Activated CD4-positive, alpha-beta T cell treated with anti-CD3 and anti-CD28 coated beads, Interleukin-2, Interleukin-4, amounts not matched to agents 100 ng/mL and 50 ng/mL, durations not matched to agents 16 hours and 8 hours (primary cell): Measurements from ENCODE around the gene BRF1.

Experiments
- DNase-seq: peaks from one replicate; pipeline ENCODE4 v3.0.0-alpha.2; 2020; ENCODE audit warnings: low spot score

Gene BRF1

GRCh38 chr14:105261781-105262180 is 39.0 kb downstream of the BRF1 start:
- no peak for DNase-seq

- DNase-seq: no peak
Observed at GRCh38 chr14:105260959-105261358, 39.8 kb downstream of the BRF1 start.

DNA sequence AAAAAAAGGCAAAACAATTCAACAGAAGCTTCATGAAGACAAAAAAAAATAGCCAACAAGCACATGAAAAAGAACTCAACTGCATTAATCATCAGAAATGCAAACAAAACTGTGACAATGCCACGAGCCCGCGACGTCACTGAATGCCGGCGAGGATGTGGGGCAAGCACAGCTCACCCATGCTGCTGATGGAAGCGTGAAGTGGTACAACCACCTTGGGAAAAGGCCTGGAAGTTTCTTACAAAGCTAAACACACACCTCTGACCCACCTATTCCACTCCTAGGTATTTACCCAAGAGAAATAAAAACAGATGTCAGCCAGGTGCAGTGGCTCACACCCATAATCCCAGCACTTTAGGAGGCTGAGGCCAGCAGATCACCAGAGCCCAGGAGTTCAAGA is 42.0 kb downstream of the BRF1 start:
- DNase-seq: no peak

DNA sequence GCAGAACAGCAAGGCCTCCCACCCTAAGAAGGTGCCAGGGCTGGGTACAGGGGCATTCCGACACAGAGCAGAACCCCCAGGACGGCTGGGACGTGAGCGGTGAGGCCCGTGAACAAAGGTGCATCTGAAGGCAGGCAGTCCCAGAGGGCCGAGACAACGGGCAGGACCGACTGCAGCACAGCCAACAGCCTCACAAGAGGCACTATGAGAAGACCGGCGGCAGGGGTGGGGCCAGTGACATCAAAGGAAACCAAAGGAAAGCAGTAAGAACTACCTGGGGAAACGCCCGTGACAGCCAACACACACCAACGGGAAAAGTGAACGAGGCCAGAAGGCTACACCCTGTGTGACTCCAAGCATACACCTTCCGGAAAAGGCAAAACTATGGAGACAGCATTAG is 43.3 kb downstream of the BRF1 start:
- DNase-seq: no peak

- no peak for DNase-seq
Observed at GRCh38 chr14:105256292-105256960, 44.4 kb downstream of the BRF1 start.

DNA sequence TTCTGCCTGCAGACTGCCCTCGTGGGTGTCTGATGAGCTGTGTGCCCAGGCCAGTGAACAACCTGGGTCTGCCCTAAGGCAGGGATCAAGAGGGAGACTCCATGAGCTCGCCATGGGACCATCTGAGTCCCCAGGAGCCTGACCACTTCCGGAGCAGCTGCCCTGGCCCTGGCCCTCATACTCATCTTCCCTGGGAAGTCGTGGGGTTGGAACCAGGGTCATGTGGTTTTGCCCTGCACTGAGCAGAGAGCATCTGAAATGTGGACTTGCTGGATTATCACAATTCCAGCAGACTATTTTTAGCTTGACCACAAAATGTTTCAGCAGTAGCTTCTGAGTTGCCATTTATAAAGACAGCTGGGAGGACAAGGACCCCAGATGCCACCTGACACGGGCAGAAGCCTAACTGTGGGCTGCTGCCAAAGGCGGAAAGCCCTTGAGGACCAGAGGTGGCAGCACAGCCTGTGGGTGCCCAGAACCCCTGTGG is 45.7 kb downstream of the BRF1 start:
- DNase-seq: no peak

GRCh38 chr14:105253329-105253682 is 47.5 kb downstream of the BRF1 start:
- DNase-seq: no peak

DNA sequence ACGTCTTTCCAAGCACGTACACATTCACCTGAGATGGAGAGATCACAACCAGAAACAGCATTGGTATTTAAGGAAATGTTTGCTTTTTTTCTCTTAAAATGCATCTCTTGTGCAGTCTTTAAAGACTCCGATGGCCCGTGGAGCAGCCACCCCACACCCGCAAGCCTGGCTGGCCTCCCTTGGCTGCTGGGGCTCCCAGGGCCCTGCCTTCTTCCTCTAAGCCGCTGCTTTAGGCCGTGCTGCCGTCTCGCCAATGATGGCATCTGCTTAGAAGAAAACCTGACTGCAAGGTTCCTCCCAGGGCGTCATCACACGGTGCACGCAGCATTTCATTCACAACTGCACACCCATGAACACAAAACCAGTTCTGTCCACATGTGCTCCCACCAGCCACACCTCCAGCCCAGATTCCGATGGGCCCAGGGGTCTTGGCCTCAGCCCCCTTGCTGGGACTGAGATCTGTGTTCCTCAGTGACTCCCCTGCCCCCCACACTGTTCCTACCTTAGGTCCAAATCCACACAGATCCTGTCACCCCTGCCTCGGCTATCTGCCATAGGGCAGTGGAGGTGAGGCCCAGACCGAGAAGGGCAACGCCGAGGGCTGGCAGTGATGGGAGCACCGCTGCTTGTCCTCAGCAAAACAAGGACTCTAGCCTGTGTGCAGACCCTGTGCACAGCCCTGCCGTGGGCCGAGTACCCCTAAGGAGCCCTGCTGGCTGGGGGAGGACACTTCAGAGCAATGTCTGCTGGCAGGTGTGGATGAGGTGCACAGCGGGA is 48.1 kb downstream of the BRF1 start:
- no peak for DNase-seq

GRCh38 chr14:105251920-105252319 is 48.9 kb downstream of the BRF1 start:
- no peak for DNase-seq

GRCh38 chr14:105250986-105251385 is 49.8 kb downstream of the BRF1 start:
- no peak for DNase-seq

DNA sequence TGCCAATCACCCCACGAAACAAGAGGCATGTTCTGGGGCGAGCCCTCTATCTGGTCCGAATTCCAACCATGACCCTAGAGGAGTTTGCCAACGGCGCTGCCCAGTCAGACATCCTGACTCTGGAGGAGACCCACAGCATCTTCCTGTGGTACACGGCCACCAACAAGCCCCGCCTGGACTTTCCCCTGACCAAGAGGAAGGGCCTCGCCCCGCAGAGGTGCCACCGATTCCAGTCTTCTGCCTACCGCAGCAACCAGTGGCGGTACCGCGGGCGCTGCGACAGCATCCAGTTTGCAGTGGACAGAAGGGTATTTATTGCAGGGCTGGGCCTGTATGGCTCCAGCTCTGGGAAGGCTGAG is 50.8 kb downstream of the BRF1 start:
- DNase-seq: no peak

- DNase-seq: no peak
Observed at GRCh38 chr14:105249182-105250007, 51.4 kb downstream of the BRF1 start.

GRCh38 chr14:105248368-105249181 is 52.2 kb downstream of the BRF1 start, which contains the start of gene BTBD6:
BTBD6 (plus strand) TSS chr14:105248533; CDS start chr14:105248712, 179 bp downstream.
- peak; percentile 87 for DNase-seq

DNA sequence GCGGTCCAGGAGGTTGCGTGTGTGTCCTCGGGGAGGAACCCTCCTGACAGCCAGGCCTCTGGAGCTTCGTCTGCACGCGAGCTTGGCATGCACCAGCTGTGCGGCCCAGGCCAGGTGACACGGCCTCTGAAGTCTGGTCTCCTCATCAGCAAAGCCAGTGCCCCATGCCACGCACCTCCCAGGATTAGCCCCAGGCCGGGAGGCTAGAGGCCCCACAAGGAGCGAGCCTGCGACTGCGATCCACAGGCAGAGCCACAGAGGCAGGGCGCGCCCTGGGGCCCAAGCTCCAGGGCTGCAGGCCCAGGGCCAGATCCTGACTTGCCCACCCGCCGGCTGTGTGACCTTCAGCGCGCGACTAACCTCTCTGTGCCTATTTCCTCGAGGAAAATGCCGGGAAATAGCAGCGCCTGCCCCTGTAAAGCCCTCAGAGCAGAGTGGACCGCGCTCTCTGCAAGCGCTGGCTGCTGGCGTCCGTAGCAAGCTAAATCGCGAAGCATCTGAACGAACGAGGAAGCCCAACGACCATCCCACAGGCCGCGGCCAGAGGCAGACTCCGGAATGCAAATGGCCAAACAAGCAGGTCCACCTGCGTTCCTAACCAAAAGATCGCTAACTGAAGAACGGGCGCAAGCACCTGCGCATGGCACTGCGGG is 53.0 kb downstream of the BRF1 start:
- no peak for DNase-seq

DNA sequence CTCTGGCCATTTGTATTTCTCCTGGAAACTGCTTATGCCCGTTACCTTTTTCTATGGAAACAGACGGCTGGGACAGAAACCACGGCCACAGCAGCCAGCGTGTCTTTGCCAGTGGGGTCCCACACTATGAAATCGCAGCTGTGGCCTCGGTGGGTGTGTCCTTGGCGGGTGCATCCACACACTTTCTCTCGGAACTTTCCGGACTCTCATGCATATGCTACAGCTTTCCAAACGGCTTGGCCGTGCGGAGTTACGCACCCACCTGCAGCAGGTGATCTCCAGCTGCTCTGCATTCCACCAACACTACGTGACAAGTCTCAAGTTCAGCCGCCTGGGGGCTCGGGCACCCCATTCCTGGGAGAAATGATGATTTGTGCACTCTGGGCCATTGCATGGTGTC is 53.8 kb downstream of the BRF1 start:
- DNase-seq: no peak

GRCh38 chr14:105244334-105244733 is 56.5 kb downstream of the BRF1 start:
- DNase-seq: no peak

- DNase-seq: no peak
Observed at GRCh38 chr14:105241641-105242040, 59.2 kb downstream of the BRF1 start.

- DNase-seq: no peak
Observed at GRCh38 chr14:105240811-105241576, 59.8 kb downstream of the BRF1 start.

DNA sequence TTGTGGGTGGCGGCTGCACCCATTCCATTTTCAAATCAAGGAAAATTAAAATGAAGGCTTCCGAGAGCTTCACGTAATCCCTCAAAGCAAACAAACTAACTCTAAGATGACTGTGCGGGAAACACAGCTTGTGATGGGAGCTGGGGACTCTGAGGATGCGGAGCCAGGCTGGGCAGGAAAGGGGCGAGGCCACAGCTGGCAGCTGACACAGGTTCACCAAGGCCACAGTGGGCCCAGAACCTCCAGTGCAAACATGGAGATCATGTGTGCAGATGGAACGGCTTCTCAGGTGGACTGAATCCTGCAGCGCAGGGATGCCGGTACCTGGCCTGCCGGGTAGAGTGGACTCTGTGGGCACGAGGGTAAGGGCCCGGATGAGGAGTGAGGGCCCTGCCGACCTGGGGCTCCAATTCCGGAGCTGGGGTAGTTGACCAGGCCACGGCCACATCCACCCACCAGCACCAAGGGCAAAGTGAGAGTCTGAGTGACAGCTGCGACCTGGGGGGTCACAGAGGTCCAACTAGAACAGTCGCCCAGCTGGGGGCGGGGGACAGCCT is 71.6 kb downstream of the BRF1 start:
- no peak for DNase-seq

DNA sequence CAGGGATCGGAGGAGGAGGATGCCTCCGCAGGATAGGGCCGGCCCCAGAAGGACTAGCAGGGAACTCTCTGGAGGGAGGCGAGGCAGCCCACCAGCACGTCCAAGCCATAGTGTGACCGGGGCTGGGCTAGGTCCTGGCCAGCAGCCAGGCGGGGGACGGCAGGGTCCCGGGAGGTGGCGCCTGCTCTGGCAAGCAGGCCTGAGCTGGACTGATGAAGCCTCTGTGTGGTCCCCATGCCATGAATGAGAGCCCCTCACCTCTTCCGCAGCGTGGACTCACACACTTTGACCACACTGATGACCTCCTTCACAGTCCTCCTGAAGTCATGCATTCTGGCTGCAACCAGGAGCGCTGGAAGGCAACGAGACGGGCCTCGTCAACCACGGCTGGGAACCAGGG is 72.2 kb downstream of the BRF1 start:
- no peak for DNase-seq
